IMR-90 (cell line): ENCODE measurements around the gene HNMT. TPM values are rescaled to one million over a fixed set of nuclear protein-coding genes. Genes with fewer than 3 reads are reported as not detected.

Experiments used
- ATAC-seq: fragments of 200-7000 bp; cut with Tn5 transposase; 2 replicates; pipeline ENCODE4 v1.9.1; 2020; ENCODE audit warnings: low read depth, mild to moderate bottlenecking, moderate library complexity
- Bru-seq: library from RNA; stranded (reverse); fragments of 400-500 nt; gene quantifications from one replicate; lab custom pipeline; 2021; lab: Mats Ljungman, UMichigan
- BruChase-seq, 2 experiments: library from RNA; stranded (reverse); fragments of 400-500 nt; gene quantifications; one replicate each; lab custom pipeline; 2021; lab: Mats Ljungman, UMichigan
- BruUV-seq: library from RNA; stranded (reverse); fragments of 400-500 nt; replicated peaks from 2 replicates; lab custom pipeline; 2021; lab: Mats Ljungman, UMichigan
- CTCF ChIA-PET: fragments of 300-600 bp; formaldehyde crosslinking; extraction: SDS; loops from one replicate; lab custom pipeline; 2021; ENCODE audit warnings: antibody characterized with exemption; lab: Yijun Ruan, JAX
- POLR2A ChIA-PET: fragments of 300-600 bp; sonication (Branson Sonifier 250); formaldehyde crosslinking; loops from one replicate; lab custom pipeline; 2022; ENCODE audit warnings: antibody characterized with exemption; ENCODE audit not compliant: unreplicated experiment; lab: Charles Lee
- DNase-seq: peaks from one replicate; pipeline ENCODE4 v3.0.0; 2013
- H2AFZ ChIP-seq: replicated peaks from 2 replicates; pipeline ENCODE3; 2013; ENCODE audit warnings: low read length, mild to moderate bottlenecking; ENCODE audit not compliant: poor library complexity
- H2AK5ac ChIP-seq: 2 replicates; pipeline ENCODE4 v1.6.1; 2013; ENCODE audit warnings: low read depth, low read length, inconsistent platforms
- H2AK9ac ChIP-seq: replicated peaks from 2 replicates; pipeline ENCODE3; 2013; ENCODE audit warnings: mild to moderate bottlenecking, low read depth, low read length, moderate library complexity; ENCODE audit not compliant: poor library complexity
- H2BK120ac ChIP-seq: 2 replicates; pipeline ENCODE4 v1.6.1; 2013; ENCODE audit warnings: low read depth, low read length, inconsistent platforms
- H2BK15ac ChIP-seq: 3 replicates; pipeline ENCODE4 v1.6.1; 2013; ENCODE audit warnings: low read depth, low read length, inconsistent platforms
- H2BK20ac ChIP-seq: 2 replicates; pipeline ENCODE4 v1.6.1; 2013; ENCODE audit warnings: low read depth, mild to moderate bottlenecking, inconsistent platforms, low read length, moderate library complexity
- H2BK5ac ChIP-seq: 2 replicates; pipeline ENCODE4 v1.6.1; 2013; ENCODE audit warnings: mild to moderate bottlenecking, low read depth, low read length, inconsistent platforms; ENCODE audit not compliant: poor library complexity, severe bottlenecking
- H3K14ac ChIP-seq: replicated peaks from 2 replicates; pipeline ENCODE4 v1.6.1; 2013; ENCODE audit warnings: low read depth, low read length, inconsistent platforms
- H3K18ac ChIP-seq: 2 replicates; pipeline ENCODE4 v1.6.1; 2013; ENCODE audit warnings: low read depth, low read length, control low read depth
- H3K23ac ChIP-seq: 2 replicates; pipeline ENCODE4 v1.6.1; 2013; ENCODE audit warnings: low read depth, low read length, inconsistent platforms
- H3K27ac ChIP-seq: 2 replicates; pipeline ENCODE4 v1.5.1; 2013; ENCODE audit warnings: mild to moderate bottlenecking, control low read depth, low read length; ENCODE audit not compliant: insufficient read depth
- H3K27me3 ChIP-seq: 2 replicates; pipeline ENCODE4 v1.6.1; 2013; ENCODE audit warnings: low read length; ENCODE audit not compliant: control insufficient read depth, insufficient read depth
- H3K36me3 ChIP-seq: 2 replicates; pipeline ENCODE4 v1.6.1; 2013; ENCODE audit warnings: low read length, mixed read lengths; ENCODE audit not compliant: control insufficient read depth, insufficient read depth
- H3K4ac ChIP-seq: 2 replicates; pipeline ENCODE4 v1.6.1; 2013; ENCODE audit warnings: low read depth, low read length, inconsistent platforms
- H3K4me1 ChIP-seq: 2 replicates; pipeline ENCODE4 v1.6.1; 2013; ENCODE audit warnings: low read length, mixed read lengths; ENCODE audit not compliant: control insufficient read depth, insufficient read depth
- H3K4me2 ChIP-seq: 2 replicates; pipeline ENCODE4 v1.6.1; 2013; ENCODE audit warnings: low read depth, mild to moderate bottlenecking, control low read depth, low read length, moderate library complexity
- H3K4me3 ChIP-seq: 2 replicates; pipeline ENCODE4 v1.5.1; 2013; ENCODE audit warnings: low read depth, mild to moderate bottlenecking, control low read depth, low read length, moderate library complexity; ENCODE audit not compliant: insufficient read depth
- H3K56ac ChIP-seq: 2 replicates; pipeline ENCODE4 v1.6.1; 2013; ENCODE audit warnings: low read length, inconsistent platforms; ENCODE audit not compliant: insufficient read depth; ENCODE audit errors: extremely low read depth
- H3K79me1 ChIP-seq, 2 experiments: 2 replicates each; pipeline ENCODE4 v1.6.1; 2013; ENCODE audit warnings: low read length in 2 of 2, inconsistent platforms in 1 of 2, low read depth in 1 of 2
- H3K9ac ChIP-seq: 2 replicates; pipeline ENCODE4 v1.6.1; 2013; ENCODE audit warnings: low read depth, low read length, control low read depth
- H3K9me1 ChIP-seq: 2 replicates; pipeline ENCODE4 v1.6.1; 2013; ENCODE audit warnings: low read length, inconsistent platforms; ENCODE audit not compliant: insufficient read depth
- H3K9me3 ChIP-seq: 2 replicates; pipeline ENCODE4 v1.6.1; 2013; ENCODE audit warnings: low read length; ENCODE audit not compliant: control insufficient read depth, insufficient read depth
- H4K20me1 ChIP-seq: 2 replicates; pipeline ENCODE4 v1.6.1; 2013; ENCODE audit warnings: low read length, inconsistent platforms; ENCODE audit not compliant: insufficient read depth
- H4K5ac ChIP-seq: 2 replicates; pipeline ENCODE4 v1.6.1; 2013; ENCODE audit warnings: mild to moderate bottlenecking, low read depth, low read length, control low read depth
- H4K8ac ChIP-seq, 2 experiments: 2 replicates each; pipeline ENCODE4 v1.6.1; 2013; ENCODE audit warnings: low read depth in 2 of 2, low read length in 2 of 2, control low read depth in 1 of 2, inconsistent platforms in 1 of 2
- H4K91ac ChIP-seq: 2 replicates; pipeline ENCODE4 v1.6.1; 2013; ENCODE audit warnings: low read depth, low read length, inconsistent platforms; ENCODE audit not compliant: insufficient read depth
- CEBPB ChIP-seq: IDR thresholded peaks from 2 replicates; pipeline ENCODE4 v1.6.1; 2012; ENCODE audit warnings: low read depth, low read length, improper control_type of control experiment
- NFE2L2 ChIP-seq: fragments of 150-350 bp; IDR thresholded peaks from 2 replicates; pipeline ENCODE4 v1.6.1; 2016; ENCODE audit warnings: low read depth, mild to moderate bottlenecking, low read length
- WGBS, 2 experiments: methylation state at CpG; one replicate each; pipeline versions ENCODE4 v1.1.5 to v1.1.7; 2013; ENCODE audit warnings: missing lambda C conversion rate in 2 of 2; ENCODE audit not compliant: insufficient read length in 1 of 2; ENCODE audit errors: extremely low coverage in 2 of 2; 5-methylcytosine and 5-hydroxymethylcytosine counted together
- dilution Hi-C: fragments of 300-500 bp; cut with HindIII; formaldehyde crosslinking; loops from one replicate; pipeline ENCODE4 v1.14.3; 2018; ENCODE audit warnings: low sequenced_read_pairs; ENCODE audit not compliant: unreplicated experiment
- in situ Hi-C: fragments of 300-500 bp; cut with MboI; formaldehyde crosslinking; loops from 3 replicates; pipeline ENCODE4 v1.14.3; 2019; ENCODE audit warnings: low sequenced_read_pairs, inconsistent platforms, mixed read lengths
- intact Hi-C: fragments of 100-400 bp; cut with micrococcal nuclease; formaldehyde crosslinking; loops from 2 replicates; pipeline ENCODE4 v1.10.0; 2022
- long read RNA-seq: library from polyadenylated mRNA; unstranded; transcript quantifications from one replicate; pipeline ENCODE4 v2.0.0, GENCODE V29; 2021; ENCODE audit not compliant: unreplicated experiment
- polyA plus RNA-seq, 3 experiments: library from polyadenylated mRNA; depleted of rRNA; stranded (reverse); fragments of >200 nt; gene quantifications; 2 replicates each; pipeline ENCODE4 v1.2.3, GENCODE V29; 2012; ENCODE audit warnings: low replicate concordance in 1 of 3
- total RNA-seq: library from RNA; depleted of rRNA; stranded (reverse); fragments of >200 nt; gene quantifications from 2 replicates; pipeline ENCODE4 v1.2.3, GENCODE V29; 2012; rRNA removed

The HNMT gene
- total RNA-seq (12.2 and 14.2 TPM in 2 replicates), polyA plus RNA-seq (2012; rRNA removed) (6.3 and 6.4 TPM in 2 replicates), Bru-seq, nascent RNA (percentile 75 among the genes with signal in this experiment), BruChase-seq, experiment 1, labeled RNA remaining after a 6-hour chase (percentile 57 among the genes with signal in this experiment), BruChase-seq, experiment 2, labeled RNA remaining after a 2-hour chase (percentile 49 among the genes with signal in this experiment)
- polyA plus RNA-seq (2012; cell fraction: cytosol; rRNA removed) = 2.7 and 2.8 TPM in 2 replicates
- 0.25 and 5.2 TPM in 2 replicates for polyA plus RNA-seq (2012; cell fraction: nucleus; rRNA removed; ENCODE audit: low replicate concordance)
- long read RNA-seq, transcript HNMT-202 (6 exons, 3,295 nt) = major isoform, 19 of 30 reads
- long read RNA-seq, partial matches to known transcripts = 1 of 30 reads
- long read RNA-seq, other reads (novel, unspliced or antisense) = 9 of 30 reads

- Histone ChIP-seq H2BK15ac (peak within 1 kb of the TSS; percentile 81), H3K4me2 (peak within 1 kb of the TSS; percentile 98), H3K9me3 (no peaks in the 10 kb centered on the region), H4K8ac (peak within 1 kb of the TSS; percentile 93 to 99), H3K56ac (peak within 1 kb of the TSS; percentile 93), H3K27me3 (no peaks in the 10 kb centered on the region), H3K4me1 (peaks cover 10% of the 10 kb centered on the region), H3K4me3 (peak within 1 kb of the TSS; percentile 80), H3K4ac (peak within 1 kb of the TSS; percentile 98), H2AFZ (peak within 1 kb of the TSS; percentile 93), H3K9me1 (peaks cover 3% of the 10 kb centered on the region; the same call in 1 of the 2 replicates), H3K36me3 (no peaks in the 10 kb centered on the region), H3K18ac (peak within 1 kb of the TSS; percentile 100), H2AK9ac (peak within 1 kb of the TSS; percentile 73), H2BK120ac (peak within 1 kb of the TSS; percentile 97), H3K23ac (peak within 1 kb of the TSS; percentile 81), H3K9ac (peak within 1 kb of the TSS; percentile 85), H4K5ac (peak within 1 kb of the TSS; percentile 95), H3K27ac (peak within 1 kb of the TSS; percentile 95), H3K14ac (peak within 1 kb of the TSS; percentile 98), H2BK20ac (peak within 1 kb of the TSS; percentile 96), H2BK5ac (peak within 1 kb of the TSS; percentile 85), H4K91ac (peak within 1 kb of the TSS; percentile 96), H2AK5ac (peak within 1 kb of the TSS; percentile 92), H4K20me1 (no peaks in the 10 kb centered on the region), H3K79me1 (0 out of 4 replicates have a peak, but pooled peaks cover 0 to 3% of the 10 kb centered on the region in 2 experiments)
- ATAC-seq (peak; percentile 76), DNase-seq (peak; percentile 55)
- no TSS peak for BruUV-seq
- intact Hi-C loops (loop anchor here (10.0 kb wide), 1 partner anchor 311 kb away; no protein-coding TSS in a partner anchor), dilution Hi-C loops (no loop called here), in situ Hi-C loops (no loop called here)
- ChIA-PET POLR2A (interaction anchor here (0.5 to 0.7 kb wide), 5 partner anchors 11 to 58 kb away, joined by 3 to 12 read pairs (median 9); no protein-coding TSS in a partner anchor), CTCF (interaction anchor here (0.7 kb wide), 1 partner anchor 203 kb away, joined by 3 read pairs; no protein-coding TSS in a partner anchor)
- TF ChIP-seq NFE2L2 (no peak), CEBPB (peak; percentile 64; the same call in 1 of the 2 replicates)
- 9% methylated on average over 6 of the region's 15 CpGs; no CpG with 5 or more reads in 1 of the 2 experiments for WGBS, 2 experiments
Measured at GRCh38 chr2:137964066-137964858, at the start of gene HNMT. Gene HNMT (plus strand): TSS chr2:137964473. CDS start chr2:137964492, 19 bp downstream.
